HCT116 (cell line): ENCODE data around the gene IL6ST.

Experiments used
- CBX3 ChIP-seq: IDR thresholded peaks from 2 replicates; pipeline ENCODE4 v1.6.1; 2012; ENCODE audit warnings: low read depth
- CTCF ChIP-seq, 3 experiments: fragments of 200-600 bp in 1 of 3; sonication (generic) in 1 of 3; IDR thresholded peaks in 2 of 3; conservative IDR thresholded peaks in 1 of 3; 2 replicates each; pipeline ENCODE4 v1.5.1; 2012 to 2017; ENCODE audit warnings: low read depth in 2 of 3, low read length in 2 of 3, antibody characterized with exemption in 1 of 3, borderline replicate concordance in 1 of 3, control low read depth in 1 of 3, mild to moderate bottlenecking in 1 of 3, mixed read lengths in 1 of 3, mixed run types in 1 of 3, moderate library complexity in 1 of 3; ENCODE audit not compliant: insufficient read depth in 1 of 3
- ELF1 ChIP-seq: IDR thresholded peaks from 2 replicates; pipeline ENCODE4 v1.6.1; 2012; ENCODE audit warnings: low read depth, borderline replicate concordance
- EZH2phosphoT487 ChIP-seq: fragments of 200-600 bp; IDR thresholded peaks from 2 replicates; pipeline ENCODE4 v1.6.1; 2018; ENCODE audit warnings: antibody characterized with exemption, borderline replicate concordance
- POLR2A ChIP-seq: IDR thresholded peaks from 2 replicates; pipeline ENCODE4 v1.7.0; 2011; ENCODE audit warnings: borderline replicate concordance; ENCODE audit not compliant: insufficient read depth, insufficient read length; ENCODE audit errors: extremely low read depth
- SP1 ChIP-seq: IDR thresholded peaks from 2 replicates; pipeline ENCODE4 v1.6.1; 2012; ENCODE audit warnings: low read depth
- YY1 ChIP-seq: IDR thresholded peaks from 2 replicates; pipeline ENCODE4 v1.6.1; 2011; ENCODE audit warnings: low read length, low read depth, moderate library complexity, mild to moderate bottlenecking; ENCODE audit not compliant: insufficient replicate concordance; ENCODE audit errors: extremely low read depth

- no peak for TF ChIP-seq EZH2phosphoT487
- no peak for TF ChIP-seq SP1
- TF ChIP-seq YY1: no peak
- TF ChIP-seq ELF1: no peak
- TF ChIP-seq CTCF (IDR thresholded peaks at IDR 0.05 in 2 of 3, conservative IDR thresholded peaks at IDR 0.05 in 1 of 3; ENCODE audit: borderline replicate concordance in 1 of 3, insufficient read depth in 1 of 3, low read depth in 2 of 3, low read length in 2 of 3): no peak
- no peak for TF ChIP-seq POLR2A
- no peak for TF ChIP-seq CBX3
These were observed 10.1 kb upstream of the IL6ST start for GRCh38 chr5:56004874-56005273.
